Measurements from ENCODE around the gene PAPPA2.

The PAPPA2 gene

DNA sequence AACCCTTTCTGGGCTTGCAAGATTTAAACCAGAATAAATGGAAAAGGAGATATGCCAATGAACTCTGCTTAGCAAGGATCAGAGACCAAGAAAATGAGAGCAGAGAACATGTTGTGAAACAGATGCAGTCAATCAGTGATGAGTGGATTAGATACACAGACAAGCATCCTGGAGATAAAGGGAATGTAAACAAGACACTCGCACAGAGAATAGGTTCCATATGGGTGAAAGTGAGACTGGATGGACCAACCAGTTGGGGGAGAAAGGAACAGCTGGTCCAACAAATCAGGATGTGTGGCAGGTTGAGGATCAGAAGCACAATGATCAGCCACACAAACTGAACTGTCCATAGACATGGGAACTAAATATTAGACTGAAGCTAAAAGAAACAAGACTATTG is 363.3 kb downstream of the PAPPA2 start:
- no peak for DNase-seq

DNA sequence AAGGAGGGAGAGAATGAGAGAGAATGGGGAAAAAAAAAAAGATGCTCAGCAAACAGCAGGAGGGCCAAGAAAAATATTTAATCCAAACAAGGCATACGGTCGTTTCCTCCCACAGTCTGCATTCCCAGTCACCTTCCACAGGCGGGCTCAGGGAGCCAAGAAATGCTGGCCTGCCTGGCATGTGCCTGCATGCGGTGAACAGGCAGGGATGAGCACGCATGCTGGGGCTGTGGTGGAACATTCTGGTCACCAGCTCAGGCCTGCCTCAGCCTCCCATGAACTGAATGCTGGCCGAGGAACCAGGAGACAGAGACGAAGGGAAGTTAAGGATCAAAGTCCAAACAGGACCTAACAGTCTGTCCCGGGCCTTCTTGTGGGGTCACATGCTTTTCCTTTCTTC is 366.3 kb downstream of the PAPPA2 start:
- DNase-seq = no peak

DNA sequence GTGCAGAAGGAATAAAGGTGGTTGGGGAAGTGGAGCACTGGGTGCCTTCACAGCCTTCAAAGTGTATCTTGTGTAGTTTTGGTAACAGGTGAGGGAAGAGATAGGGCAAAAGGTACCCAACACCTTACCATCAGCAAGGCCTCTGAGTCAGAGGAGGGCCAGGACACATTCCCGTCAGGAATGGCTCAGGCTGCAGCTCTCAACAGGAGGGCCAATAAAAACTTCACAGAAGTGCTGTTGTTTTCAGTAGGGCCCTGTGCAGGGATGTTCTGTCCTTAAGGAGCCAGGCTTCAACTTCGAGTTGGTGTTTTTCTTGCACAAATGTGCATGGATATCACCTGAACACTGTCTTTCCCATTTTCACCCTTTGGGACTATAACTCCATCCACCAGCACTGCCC is 368.2 kb downstream of the PAPPA2 start:
- no peak for DNase-seq

DNA sequence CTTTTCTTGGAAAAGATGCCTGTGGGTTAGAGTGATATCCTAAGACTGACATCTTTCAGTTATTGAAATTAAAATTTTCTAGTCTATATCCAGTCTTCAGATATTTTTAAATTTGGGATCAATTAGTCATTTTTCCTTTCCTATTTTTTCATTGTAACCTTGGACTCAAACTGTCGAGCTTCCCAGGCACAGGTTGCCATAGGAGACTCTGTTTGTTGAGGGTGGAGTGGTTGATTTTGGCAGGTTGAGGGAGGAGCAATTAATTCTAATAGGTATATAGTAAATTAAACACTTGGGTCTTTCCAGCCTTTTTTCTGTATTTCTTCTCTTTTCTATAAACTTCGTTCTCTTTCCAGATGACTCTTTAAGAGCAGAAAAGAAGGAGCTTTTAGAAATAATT is 374.7 kb downstream of the PAPPA2 start:
- DNase-seq = no peak

DNA sequence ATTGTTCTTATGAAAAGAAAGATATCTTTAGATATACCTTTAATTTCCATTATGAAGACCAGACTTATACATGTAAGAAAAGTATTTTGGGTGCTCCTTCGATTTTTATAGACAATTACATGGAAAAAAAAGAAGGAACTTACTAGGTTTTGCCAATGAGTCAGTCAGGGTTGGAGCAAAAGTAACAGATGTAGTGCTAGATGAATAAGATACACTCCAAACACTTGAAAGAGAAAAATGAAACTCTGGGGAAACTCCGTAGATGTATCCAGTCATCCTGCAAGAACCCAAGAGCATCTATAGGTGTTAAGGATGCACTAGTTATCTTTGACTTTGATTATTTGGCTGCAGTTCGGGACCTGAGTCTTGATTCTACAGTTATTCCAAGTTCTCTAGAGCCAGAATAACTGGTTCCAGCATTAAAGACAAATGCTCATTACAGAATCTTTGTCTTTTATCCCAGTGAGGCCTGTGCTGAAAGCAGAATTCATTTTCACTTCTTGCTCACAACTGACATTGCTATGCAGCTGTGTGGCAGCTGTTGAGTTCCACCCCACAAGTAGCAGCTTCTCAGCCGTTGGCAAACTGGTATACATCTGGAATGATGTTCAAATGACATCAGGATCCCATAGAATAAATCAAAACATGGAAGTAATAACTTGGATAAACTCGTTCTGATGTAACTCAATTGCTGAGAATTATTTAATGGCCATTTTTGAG is 375.5 kb downstream of the PAPPA2 start:
- DNase-seq = no peak

DNA sequence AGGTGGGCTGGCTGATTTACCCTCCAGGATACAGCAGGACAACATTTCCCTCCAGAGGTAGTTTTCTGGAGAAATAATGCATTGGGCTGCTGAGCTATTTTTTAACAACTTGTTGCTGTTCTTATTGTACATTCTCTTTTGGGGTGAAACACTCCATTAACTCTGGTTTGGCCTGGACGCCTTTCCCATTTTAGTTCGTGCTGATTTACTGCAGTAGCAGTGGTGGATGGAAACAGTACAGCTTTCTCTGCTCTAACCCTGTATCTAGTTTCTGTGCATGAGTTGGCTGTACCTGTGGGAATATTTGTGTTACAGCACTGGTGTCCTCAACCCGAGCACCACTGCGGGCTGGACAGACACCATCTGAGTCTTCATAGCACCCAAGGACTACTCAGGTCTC is 376.2 kb downstream of the PAPPA2 start:
- no peak for DNase-seq

DNA sequence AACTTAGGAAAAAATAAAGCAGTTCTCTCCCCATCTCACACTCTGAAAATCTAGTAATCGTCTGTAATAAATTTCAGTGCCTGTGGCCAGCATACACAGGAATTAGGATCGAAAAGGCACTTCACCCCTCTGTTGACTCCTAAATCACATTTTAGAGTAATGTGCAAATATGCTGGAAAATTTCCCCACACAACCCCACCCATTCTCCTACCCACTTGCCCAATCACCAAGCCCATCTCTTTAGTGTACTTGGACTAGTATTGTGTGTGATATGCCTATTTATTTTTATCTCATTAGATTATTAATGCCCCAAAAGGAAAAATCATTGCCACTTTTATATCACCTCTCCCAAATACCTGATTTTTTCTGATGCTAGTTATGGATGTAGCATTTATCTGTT is 378.3 kb downstream of the PAPPA2 start:
- no peak for DNase-seq

DNA sequence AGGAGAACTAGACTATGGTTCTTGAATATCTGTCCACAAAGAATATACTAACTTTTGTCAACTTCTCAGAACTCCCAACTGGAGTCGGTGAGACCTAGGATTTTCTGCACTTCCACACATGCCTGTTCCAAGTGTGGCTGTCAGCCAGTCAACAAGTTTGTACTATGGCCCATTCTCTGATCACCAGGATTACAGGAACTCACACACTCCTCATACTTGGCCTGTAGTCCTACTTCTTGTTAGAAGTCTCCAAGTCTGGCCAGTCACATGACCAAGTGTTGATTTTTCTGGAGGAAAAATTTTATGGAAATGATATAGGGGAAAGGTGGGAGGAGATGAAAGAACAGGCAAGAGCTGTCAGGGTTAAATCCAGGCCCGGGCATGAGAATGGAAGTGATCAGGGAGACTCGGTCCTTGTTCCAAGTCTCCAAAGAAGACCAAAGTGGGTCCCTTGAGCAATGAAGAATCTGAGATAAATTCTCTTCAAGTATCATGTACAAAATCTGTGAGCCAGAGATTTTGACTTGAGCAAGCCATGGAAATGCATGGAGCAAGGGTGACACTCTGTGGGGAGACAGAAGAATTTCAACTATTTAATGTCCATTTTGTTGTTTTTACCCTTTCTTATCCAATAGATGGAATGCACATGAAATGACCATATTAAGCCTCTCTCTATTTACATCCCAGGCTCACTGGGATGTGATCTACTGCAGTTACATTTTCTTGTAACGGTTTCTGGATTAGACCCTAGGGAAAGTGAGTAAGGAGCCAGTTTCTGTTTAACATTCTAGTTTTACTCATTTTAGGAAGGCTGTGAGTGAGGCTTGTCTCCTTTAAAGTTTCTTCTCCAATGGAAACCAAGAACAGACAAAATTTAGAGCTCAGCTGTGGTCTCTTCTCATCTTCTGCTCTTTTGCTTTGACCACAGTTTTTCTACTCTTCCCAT is 380.6 kb downstream of the PAPPA2 start:
- no peak for DNase-seq

DNA sequence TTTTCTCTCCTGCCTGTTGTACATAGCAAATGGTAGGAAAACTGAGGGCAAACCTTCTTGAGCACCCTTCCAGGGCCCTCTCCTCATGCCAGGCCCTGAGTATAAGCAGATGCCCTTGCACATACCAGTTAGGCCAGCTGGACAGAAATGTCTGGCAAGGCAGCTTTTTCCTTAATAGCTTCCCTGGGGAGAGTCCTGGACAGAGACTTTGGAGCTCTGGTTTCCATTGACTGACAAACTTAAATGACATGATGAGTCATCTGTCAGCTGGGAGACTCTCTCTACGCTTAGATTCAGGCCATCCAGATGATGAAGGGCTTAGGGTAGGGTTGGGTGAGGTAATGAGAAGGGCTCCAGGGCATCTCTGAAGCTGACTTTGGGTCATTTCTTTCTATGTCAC is 384.1 kb downstream of the PAPPA2 start:
- DNase-seq = no peak

DNA sequence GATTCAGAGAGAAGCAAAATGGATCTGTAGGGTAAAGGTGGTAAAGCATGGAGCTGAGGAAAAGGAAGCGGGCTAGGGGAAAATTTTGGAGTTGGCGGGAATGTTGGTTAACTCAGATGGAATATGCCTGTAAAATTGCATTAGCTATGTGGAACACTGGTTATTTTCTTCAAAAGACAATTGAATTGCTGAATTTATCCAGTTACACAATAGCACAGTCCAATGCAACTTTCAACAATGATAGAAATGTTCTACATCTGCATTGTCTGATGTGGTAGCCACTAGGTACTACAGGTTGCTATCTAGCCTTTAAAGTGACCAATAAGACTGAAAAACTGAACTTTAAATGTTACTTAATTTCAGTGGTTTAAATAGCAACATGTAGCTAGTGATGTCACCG is 386.3 kb downstream of the PAPPA2 start:
- no peak for DNase-seq

DNA sequence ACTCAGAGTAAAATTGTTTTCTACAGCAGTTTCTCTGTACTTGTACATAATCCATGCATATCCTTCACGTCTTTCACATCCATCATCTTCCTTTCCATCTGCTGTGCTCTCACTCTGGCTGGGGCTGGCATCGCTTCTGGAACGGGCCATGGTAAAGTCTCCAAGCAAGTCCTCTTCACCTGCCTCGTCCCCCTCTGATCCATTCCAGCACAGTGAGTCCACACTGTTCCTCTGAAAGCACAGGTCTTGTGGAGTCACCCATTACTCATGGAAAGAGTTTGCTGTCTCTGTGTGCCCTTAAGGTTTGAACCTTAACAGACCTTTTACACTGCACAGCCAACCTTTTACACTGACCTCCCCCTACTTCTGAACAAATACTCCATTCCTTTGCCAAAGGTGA is 387.9 kb downstream of the PAPPA2 start:
- no peak for DNase-seq

DNA sequence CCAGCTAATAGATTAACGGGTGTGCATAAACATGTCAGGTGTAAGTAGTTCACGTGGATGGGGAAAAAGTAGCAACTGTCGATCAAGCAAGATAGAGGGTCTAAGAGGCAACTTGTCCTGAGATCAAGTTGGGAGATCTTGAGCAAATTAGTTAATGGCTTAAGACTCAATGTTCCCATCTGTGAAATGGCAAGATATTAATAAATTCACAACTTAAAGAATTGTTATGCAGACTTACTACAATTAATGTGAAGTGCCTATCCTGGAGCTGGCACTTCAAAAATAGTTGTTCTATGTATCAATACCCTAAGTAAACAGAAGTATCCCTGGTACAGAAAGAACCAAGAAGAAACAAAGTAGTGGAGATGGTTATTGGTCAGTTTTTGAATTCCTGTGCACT is 389.1 kb downstream of the PAPPA2 start:
- no peak for DNase-seq

DNA sequence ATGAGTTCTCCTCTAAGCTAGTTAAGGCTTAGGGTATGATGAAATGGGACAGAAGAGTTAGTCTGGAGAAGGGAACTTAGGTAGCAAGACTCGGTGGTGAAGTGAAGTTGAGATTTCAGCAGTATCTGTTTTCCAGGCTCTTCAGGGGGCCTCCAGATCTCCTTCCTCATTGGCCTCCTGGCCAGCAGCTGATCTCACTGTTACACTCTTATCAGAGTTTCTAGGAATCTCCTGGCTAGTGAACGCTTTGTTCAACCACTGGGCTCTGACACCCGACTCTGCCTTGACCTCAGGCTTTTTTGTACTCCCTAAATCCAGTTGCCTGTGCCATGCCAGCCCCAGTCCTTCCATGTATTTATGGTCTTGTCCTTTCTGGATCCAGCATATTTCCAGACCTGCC is 390.5 kb downstream of the PAPPA2 start:
- no peak for DNase-seq

DNA sequence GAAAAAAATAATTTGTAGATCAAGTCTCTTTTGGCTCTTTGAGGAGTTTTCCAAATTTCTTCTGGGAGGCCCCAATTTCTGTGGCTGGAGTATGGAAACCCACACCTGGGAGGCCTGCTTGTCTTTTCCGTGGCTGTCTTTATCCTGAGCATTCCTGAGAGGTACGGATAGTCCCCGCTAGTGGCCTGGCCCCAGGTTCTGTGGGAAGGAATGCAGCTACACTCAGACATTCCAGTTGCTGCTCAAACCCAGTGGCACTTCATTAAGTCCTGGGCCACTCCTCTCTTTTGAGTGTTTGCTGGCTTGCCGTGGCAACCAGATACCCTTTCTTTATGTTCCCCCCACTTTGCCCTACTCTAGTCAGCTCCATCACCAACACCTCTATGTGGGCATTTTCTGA is 391.1 kb downstream of the PAPPA2 start:
- DNase-seq = no peak

DNA sequence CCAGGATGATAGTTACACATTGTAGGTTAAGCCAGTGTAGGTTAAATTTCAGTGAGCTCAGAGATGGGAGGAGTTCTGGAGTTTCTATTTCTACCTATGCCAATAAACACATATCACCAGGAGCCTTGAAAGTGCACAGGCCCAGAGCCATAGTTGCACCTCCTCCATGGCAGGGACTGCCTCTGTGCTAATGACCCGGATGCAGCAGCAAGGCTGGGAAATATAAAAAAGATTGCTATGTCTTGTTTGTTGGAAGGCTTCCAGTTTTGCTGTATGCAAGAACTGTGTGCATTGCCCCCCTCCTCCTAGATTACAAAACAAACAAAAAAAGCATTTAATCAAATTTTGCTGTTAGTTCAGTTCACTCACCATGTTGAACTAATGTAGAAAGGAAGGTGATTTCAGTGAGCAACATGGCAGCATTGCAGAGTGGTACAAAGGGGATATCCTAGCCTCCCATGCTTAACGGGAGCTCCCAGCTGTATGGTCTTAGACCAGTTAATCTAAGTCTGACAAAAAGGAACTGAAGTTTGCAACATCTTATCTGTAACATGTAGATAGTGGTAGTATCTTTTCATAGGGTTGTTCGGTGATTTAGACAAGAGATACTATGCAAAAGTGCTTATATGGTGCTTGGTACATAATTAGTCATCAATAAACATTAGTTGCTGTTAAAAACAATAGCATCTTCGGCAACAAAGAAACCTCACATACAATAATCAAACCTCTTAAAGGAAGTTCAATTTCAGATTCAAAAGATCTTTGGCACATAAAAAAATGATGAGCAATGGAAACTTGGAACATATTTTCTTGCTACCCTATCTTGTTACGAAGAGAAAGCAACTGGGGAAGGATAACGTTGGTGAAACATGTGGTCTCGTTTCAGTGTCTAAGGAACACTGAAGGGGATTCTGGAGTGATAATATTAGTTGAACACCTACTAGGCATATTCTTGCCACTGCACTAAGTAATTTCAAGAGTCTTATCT is 392.1 kb downstream of the PAPPA2 start:
- DNase-seq = no peak

DNA sequence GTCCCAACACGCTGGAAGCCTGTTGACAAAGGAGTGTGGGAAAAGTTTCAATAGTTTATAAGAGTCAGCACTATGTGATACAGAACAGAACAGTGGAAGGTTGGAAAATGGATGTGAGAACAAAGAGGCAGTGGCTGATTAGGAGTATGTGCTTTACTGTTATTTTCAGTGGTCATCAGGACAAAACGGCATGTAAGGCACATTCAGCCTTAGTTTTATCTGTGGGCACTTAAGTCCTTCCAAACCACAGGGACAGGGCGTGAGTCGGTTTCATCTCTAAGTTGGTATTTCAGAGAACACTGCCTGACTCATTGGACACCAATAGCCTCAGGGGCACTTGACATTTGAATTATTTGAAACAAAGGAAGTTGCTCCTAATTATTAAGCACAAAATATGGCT is 394.7 kb downstream of the PAPPA2 start:
- no peak for DNase-seq

DNA sequence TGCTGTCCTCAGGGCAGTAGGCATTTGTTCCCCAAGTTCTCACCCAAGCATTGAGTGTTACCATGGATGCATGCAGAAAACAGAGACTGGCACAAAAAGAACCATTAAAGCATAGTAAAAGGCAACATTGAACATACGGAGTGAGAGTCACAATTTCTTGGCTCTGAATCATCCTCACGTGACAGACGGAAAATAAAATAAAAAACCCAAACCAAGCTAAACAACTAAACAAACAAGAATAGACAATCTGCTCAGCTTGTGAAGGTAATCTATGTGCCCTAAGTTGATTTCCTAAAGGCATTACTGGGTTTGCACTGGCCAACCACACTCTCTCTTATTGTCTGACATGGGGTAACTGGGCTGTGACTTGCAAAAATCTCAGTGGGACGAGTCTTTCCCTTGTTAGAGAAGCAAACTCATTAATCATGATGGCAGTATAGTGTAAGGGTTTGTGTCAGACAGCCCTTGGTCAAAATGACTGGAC is 395.5 kb downstream of the PAPPA2 start:
- DNase-seq = no peak

DNA sequence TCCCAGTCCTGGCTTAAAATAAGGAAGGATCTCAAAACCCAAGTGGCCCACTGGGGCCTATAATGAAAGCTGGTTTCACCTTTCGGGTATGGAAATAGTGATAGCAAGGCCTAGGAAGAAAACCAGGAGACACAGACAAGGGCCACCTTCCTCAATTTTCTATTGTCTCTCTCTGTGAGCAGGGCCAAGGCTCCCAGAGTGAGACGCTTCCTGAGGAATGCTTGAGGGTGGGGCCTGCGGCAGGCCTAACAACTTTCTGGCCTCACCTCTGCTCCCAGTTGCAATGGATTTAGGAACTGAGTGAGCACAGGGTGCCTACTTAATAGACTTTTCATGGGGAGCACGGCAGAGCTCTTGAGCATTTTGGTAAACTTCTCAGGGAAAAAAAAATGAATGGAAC is 400.6 kb downstream of the PAPPA2 start:
- DNase-seq = no peak

DNA sequence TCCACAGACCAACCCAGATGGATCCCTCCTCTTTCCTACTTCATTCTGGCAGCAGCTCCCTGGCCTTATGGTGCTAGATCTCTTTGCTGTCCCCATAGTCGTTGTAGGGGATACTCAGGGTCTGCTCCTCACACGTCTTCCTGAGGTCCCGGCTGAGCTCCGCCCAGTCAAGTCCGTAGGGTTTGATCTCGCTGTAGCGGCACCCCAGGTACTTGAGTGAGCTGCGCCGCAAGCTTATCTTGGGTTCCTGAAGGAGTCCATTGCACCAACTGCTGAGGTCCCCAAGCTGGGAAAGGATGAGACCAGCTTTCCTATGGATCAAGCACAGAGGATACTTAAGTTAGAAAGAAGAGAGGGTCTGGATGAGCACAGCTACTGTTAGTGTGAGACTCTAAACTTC is 401.2 kb downstream of the PAPPA2 start:
- DNase-seq = no peak

DNA sequence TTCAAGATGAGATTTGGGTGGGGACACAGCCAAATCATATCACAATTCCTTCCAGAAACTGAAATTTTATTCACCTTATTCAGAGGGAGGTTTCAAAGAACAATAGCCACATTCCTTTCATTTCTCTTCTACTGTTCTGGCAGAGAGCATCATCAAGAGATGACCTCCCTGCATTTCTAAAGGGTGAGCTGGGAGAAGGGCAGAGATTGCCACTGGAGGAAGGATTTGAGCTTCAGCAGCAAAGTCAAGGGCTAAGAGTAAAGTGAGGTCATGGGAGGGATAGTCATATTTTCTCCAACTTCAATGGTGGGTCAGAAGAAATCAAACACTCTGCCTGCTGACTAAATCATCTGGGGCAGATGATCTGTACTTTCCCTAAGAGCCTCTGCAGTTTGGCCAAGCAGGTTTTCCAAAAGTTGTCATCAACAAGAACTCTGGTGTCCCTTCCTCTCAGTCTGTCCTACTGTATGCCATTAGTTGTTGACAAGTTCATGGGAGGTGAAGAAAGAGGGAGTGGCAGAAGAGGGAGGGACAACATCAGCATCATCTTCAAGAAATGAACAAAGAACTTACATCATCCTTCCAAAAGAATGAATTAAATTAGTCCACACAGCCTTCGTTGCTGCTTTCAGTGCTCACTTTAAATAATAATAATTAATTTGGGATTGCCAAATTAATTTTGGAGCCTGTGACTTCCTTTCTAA is 403.2 kb downstream of the PAPPA2 start:
- no peak for DNase-seq

DNA sequence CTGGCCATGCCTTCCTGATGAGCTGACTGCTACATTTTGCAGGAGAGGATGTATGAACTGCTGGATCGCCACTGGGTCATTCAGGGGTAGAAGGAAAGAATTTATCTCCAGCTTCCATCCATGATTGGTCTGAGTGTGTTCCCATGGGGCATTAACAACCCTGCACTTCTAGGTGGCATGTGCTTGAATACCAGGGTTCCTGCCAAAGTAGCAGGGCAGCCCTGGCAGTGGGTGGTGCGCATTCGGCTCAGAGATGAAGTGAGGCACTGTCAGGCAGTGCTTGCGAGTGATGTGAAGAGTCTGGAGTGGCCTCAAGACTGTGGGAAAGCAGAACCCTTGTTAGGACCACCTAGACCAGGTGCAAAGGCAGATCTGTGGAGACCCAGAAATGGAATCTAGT is 406.6 kb downstream of the PAPPA2 start:
- no peak for DNase-seq

DNA sequence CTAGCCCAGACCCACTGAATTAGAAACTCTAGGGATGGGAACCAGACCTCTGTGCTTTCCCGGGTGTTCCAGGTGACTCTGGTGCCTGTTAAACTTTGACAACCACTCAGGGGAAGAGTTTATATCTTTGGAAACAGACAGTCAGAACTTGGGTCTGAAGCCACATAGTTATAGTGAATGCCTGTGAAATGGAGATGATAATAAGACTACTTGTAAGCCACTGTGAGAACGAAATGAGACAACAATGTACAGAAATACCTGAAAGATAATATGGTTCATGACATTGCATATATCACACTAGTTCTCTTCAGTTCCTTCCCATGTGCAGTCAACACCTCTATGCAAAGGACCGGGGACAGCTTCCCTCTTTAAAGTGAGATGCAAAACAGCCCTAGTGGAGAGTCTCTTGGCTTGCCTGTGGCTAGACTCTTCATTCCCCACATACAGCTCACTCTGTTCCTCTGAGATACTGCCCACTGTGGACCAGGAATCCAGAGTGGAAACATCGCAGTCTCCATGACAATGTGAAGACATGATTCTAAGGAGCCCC is 414.1 kb downstream of the PAPPA2 start:
- DNase-seq = no peak

Measured in stimulated activated CD4-positive, alpha-beta T cell treated with anti-CD3 and anti-CD28 coated beads, Interleukin-12 subunit alpha, Interleukin-12 subunit beta, amount 100 ng/mL, for 4 hours (primary cell).